Measurements from ENCODE around the gene SLC6A16.
"Not testable (repeated sequence)": the region's sequence is repeated elsewhere in the genome, so short reads cannot be mapped to it uniquely, and the experiment has no call there.

SLC6A16 gene

DNA sequence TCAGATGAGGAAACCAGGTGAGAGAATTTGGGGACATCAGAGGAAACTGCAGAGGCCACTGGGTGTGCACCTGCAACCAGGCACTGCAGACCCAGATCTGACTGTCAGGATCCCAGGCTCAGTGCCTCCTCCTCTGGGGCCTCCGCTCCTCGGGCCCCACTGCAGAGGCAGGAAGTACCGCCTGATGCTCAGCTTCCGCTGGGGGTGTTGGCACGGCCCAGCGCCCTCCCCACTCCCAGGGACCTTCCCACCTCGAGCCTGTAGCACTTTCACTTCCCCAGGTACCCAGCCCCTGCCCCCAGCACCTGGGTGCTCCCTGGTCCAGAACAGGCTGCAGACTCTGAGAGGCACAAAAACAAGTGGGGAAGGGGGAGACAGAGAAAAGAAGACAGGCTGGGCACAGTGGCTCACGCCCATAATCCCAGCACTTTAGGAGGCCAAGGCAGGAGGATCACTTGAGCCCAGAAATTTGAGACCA lies 8.9 kb upstream of the SLC6A16 start:
- Histone ChIP-seq H3K9ac (ENCODE audit: low read depth, low read length) (no peak overlapping the region), H3K4me1 (ENCODE audit: insufficient read depth, low read length) (peaks cover 4% of the 10 kb centered on the region; the same call in 1 of the 2 replicates), H3K4me3 (ENCODE audit: low read length) (no peak overlapping the region), H3K36me3 (ENCODE audit: insufficient read depth, low read depth, low read length) (no peaks in the 10 kb centered on the region), H3K27ac (ENCODE audit: low read length) (no peak overlapping the region), H3K9me3 (ENCODE audit: insufficient read depth, low read depth, low read length) (no peaks in the 10 kb centered on the region), H3K27me3 (ENCODE audit: insufficient read depth, low read length) (peaks cover 29% of the 10 kb centered on the region)

DNA sequence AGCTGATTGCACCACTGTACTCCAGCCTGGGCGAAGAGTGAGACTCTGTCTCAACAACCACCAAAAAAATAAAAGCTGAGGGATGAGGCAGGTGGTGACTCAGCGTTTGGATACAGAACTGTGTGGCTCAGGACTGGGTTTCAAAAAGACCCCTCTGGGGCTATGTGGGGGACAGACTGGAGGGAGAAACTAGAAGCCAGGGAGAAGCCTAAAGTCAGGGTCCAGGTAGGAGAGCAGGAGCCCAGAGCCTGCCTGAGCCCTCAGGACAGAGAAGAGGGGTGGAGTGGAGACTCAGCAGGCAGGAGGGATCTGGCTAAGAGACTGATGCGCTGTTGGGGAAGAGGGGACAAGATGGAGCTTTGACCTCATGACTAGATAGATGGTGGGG lies 8.4 kb upstream of the SLC6A16 start:
- Histone ChIP-seq H3K36me3 (ENCODE audit: insufficient read depth, low read depth, low read length) (no peaks in the 10 kb centered on the region), H3K4me1 (ENCODE audit: insufficient read depth, low read length) (peaks cover 4% of the 10 kb centered on the region; the same call in 1 of the 2 replicates), H3K27me3 (ENCODE audit: insufficient read depth, low read length) (peaks cover 27% of the 10 kb centered on the region), H3K9me3 (ENCODE audit: insufficient read depth, low read depth, low read length) (no peaks in the 10 kb centered on the region), H3K27ac (ENCODE audit: low read length) (no peak overlapping the region), H3K9ac (ENCODE audit: low read depth, low read length) (no peak overlapping the region), H3K4me3 (ENCODE audit: low read length) (no peak overlapping the region)

- H3K36me3 ChIP-seq (ENCODE audit: insufficient read depth, low read depth, low read length): not testable (repeated sequence)
- H3K27me3 ChIP-seq (ENCODE audit: insufficient read depth, low read length): peaks cover 21% of the 10 kb centered on the region
These were observed 7.9 kb upstream of the SLC6A16 start for GRCh38 chr19:49332691-49333417.

GRCh38 chr19:49331616-49332055 lies 6.6 kb upstream of the SLC6A16 start:
- Histone ChIP-seq H3K4me3 (ENCODE audit: low read length) (no peak overlapping the region), H3K9ac (ENCODE audit: low read depth, low read length) (peak overlapping the region; percentile 32; the same call in 1 of the 2 replicates)

More at GRCh38 chr19:49332691-49333417, 7.9 kb upstream of the SLC6A16 start:
- not testable (repeated sequence) for H3K9me3 ChIP-seq (ENCODE audit: insufficient read depth, low read depth, low read length); H3K27ac ChIP-seq (ENCODE audit: low read length); H3K9ac ChIP-seq (ENCODE audit: low read depth, low read length); H3K4me1 ChIP-seq (ENCODE audit: insufficient read depth, low read length); H3K4me3 ChIP-seq (ENCODE audit: low read length)

DNA sequence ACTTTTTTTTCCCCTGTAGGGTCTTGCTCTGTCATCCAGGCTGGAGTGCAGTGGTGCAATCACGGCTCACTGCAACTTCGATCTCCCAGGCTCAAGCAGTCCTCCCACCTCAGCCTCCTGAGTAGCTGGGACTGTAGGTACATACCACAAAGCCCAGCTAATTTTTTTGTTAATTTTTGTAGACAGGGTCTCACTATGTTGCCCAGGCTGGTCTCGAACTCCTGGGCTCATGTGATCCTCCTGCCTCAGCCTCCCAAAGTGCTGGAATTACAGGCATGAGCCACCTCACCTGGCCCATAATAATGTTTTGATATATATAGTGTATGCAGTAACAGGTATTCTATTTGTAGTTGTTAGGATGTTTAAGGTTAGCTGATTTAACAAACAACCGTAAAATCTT lies 6.2 kb upstream of the SLC6A16 start:
- H3K36me3 ChIP-seq (ENCODE audit: insufficient read depth, low read depth, low read length); H3K4me1 ChIP-seq (ENCODE audit: insufficient read depth, low read length); H3K27ac ChIP-seq (ENCODE audit: low read length); H3K9me3 ChIP-seq (ENCODE audit: insufficient read depth, low read depth, low read length); H3K4me3 ChIP-seq (ENCODE audit: low read length); H3K27me3 ChIP-seq (ENCODE audit: insufficient read depth, low read length): not testable (repeated sequence)
- peak overlapping the region; percentile 32; the same call in 1 of the 2 replicates for H3K9ac ChIP-seq (ENCODE audit: low read depth, low read length)

More at GRCh38 chr19:49331616-49332055, 6.6 kb upstream of the SLC6A16 start:
- no peaks in the 10 kb centered on the region for H3K36me3 ChIP-seq (ENCODE audit: insufficient read depth, low read depth, low read length)
- H3K4me1 ChIP-seq (ENCODE audit: insufficient read depth, low read length): no peaks in the 10 kb centered on the region
- H3K27me3 ChIP-seq (ENCODE audit: insufficient read depth, low read length): peaks cover 9% of the 10 kb centered on the region
- no peaks in the 10 kb centered on the region for H3K9me3 ChIP-seq (ENCODE audit: insufficient read depth, low read depth, low read length)
- no peak overlapping the region for H3K27ac ChIP-seq (ENCODE audit: low read length)

DNA sequence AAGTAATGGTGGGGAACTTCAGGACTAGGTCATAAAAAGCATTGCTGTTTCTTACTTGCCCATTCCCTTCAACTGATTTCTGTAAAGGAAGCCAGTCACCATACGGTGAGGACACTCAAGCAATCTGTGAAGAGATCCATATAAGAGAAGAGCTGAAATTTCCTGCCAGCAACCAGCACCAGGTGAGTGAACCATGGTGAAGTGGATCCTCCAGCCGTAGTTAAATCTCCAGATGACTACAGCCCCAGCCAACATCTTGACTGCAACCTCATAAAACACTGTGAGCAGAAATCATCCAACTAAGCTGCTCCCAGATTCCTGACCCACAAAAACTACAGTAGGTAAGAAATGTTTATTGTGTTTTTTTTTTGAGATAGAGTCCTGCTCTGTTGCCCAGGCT lies 3.8 kb upstream of the SLC6A16 start:
- Histone ChIP-seq H3K27ac (ENCODE audit: low read length) (no peak overlapping the region), H3K9me3 (ENCODE audit: insufficient read depth, low read depth, low read length) (no peaks in the 10 kb centered on the region), H3K4me1 (ENCODE audit: insufficient read depth, low read length) (no peaks in the 10 kb centered on the region), H3K36me3 (ENCODE audit: insufficient read depth, low read depth, low read length) (no peaks in the 10 kb centered on the region), H3K4me3 (ENCODE audit: low read length) (no peak overlapping the region), H3K27me3 (ENCODE audit: insufficient read depth, low read length) (no peaks in the 10 kb centered on the region), H3K9ac (ENCODE audit: low read depth, low read length) (no peak overlapping the region)

GRCh38 chr19:49327878-49328544 lies 3.0 kb upstream of the SLC6A16 start:
- no peak overlapping the region for H3K9ac ChIP-seq (ENCODE audit: low read depth, low read length)
- H3K27me3 ChIP-seq (ENCODE audit: insufficient read depth, low read length): no peaks in the 10 kb centered on the region
- no peaks in the 10 kb centered on the region for H3K36me3 ChIP-seq (ENCODE audit: insufficient read depth, low read depth, low read length)
- H3K4me3 ChIP-seq (ENCODE audit: low read length): no peak overlapping the region
- H3K4me1 ChIP-seq (ENCODE audit: insufficient read depth, low read length): no peaks in the 10 kb centered on the region
- H3K9me3 ChIP-seq (ENCODE audit: insufficient read depth, low read depth, low read length): no peaks in the 10 kb centered on the region
- H3K27ac ChIP-seq (ENCODE audit: low read length): no peak overlapping the region

- Histone ChIP-seq H3K4me1 (ENCODE audit: insufficient read depth, low read length) (no peaks in the 10 kb centered on the region), H3K4me3 (ENCODE audit: low read length) (no peak overlapping the region), H3K9ac (ENCODE audit: low read depth, low read length) (no peak overlapping the region)
These were observed 1.2 kb upstream of the SLC6A16 start for GRCh38 chr19:49326165-49326704.

DNA sequence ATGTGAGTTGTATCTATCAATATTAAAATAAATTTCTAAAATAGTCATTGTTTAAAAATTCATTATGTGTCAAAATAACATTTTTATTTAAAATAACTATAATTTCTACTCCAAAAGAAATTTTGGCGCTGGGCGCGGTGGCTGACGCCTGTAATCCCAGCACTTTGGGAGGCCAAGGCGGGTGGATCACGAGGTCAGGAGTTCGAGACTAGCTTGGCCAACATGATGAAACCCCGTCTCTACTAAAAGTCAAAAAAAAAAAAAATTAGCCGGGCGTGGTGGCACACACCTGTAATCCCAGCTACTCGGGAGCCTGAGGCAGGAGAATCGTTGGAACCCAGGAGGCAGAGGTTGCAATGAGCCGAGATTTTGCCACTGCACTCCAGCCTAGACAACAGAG lies 765 bp upstream of the SLC6A16 start:
- not testable (repeated sequence) for H3K4me1 ChIP-seq (ENCODE audit: insufficient read depth, low read length); H3K27ac ChIP-seq (ENCODE audit: low read length); H3K9ac ChIP-seq (ENCODE audit: low read depth, low read length)

More at GRCh38 chr19:49326165-49326704, 1.2 kb upstream of the SLC6A16 start:
- Histone ChIP-seq H3K27ac (ENCODE audit: low read length) (no peak overlapping the region), H3K9me3 (ENCODE audit: insufficient read depth, low read depth, low read length) (peaks cover 3% of the 10 kb centered on the region; the same call in 1 of the 2 replicates), H3K27me3 (ENCODE audit: insufficient read depth, low read length) (no peaks in the 10 kb centered on the region), H3K36me3 (ENCODE audit: insufficient read depth, low read depth, low read length) (no peaks in the 10 kb centered on the region)

DNA sequence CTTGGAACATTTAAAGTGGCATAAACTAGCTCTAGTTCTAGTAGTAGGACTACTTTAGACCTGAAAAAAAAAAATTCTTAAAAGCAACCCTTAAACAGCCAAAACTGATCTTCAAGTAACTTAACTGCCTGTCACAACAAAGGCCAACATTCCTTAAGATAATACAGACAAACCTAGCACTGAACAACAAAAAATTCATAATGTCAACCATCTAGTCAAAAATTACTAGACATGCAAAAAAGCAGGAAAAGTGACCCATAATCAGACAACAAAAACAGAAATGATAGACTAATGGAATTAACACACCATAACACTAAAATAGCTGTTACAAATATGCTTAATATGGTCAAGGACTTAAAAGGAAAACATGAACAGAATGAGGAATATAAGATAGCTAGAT lies 6.7 kb downstream of the SLC6A16 start:
- H3K9me3 ChIP-seq (ENCODE audit: insufficient read depth, low read depth, low read length): peaks cover 13% of the 10 kb centered on the region; the same call in 1 of the 2 replicates
- no peak overlapping the region for H3K4me3 ChIP-seq (ENCODE audit: low read length)
- no peaks in the 10 kb centered on the region for H3K36me3 ChIP-seq (ENCODE audit: insufficient read depth, low read depth, low read length)
- no peaks in the 10 kb centered on the region for H3K27me3 ChIP-seq (ENCODE audit: insufficient read depth, low read length)
- H3K9ac ChIP-seq (ENCODE audit: low read depth, low read length): no peak overlapping the region
- H3K27ac ChIP-seq (ENCODE audit: low read length): no peak overlapping the region
- H3K4me1 ChIP-seq (ENCODE audit: insufficient read depth, low read length): no peaks in the 10 kb centered on the region

More for the DNA sequence above, 765 bp upstream of the SLC6A16 start:
- not testable (repeated sequence) for H3K9me3 ChIP-seq (ENCODE audit: insufficient read depth, low read depth, low read length); H3K36me3 ChIP-seq (ENCODE audit: insufficient read depth, low read depth, low read length); H3K27me3 ChIP-seq (ENCODE audit: insufficient read depth, low read length); H3K4me3 ChIP-seq (ENCODE audit: low read length)

DNA sequence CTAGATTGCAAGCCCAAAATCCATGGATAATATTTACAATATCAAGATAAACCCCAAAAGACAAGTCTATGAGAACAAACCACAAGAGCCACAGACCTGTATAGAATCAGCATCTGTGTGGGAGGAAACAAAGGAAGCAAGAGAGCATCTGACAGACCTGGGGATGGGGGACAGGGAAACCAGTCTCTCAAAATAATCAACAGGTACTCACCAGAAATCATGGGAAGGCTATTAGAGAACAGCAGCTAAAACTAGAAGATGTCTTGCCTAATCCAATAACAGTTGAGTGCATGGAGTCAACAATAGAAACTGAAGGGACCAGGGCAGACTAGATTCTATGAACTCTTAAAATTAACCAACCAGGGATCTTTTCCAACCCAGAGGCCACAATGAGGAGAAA lies 8.7 kb downstream of the SLC6A16 start:
- H3K27me3 ChIP-seq (ENCODE audit: insufficient read depth, low read length): no peaks in the 10 kb centered on the region
- no peak overlapping the region for H3K9ac ChIP-seq (ENCODE audit: low read depth, low read length)
- H3K4me1 ChIP-seq (ENCODE audit: insufficient read depth, low read length): no peaks in the 10 kb centered on the region
- H3K4me3 ChIP-seq (ENCODE audit: low read length): no peak overlapping the region
- H3K27ac ChIP-seq (ENCODE audit: low read length): no peak overlapping the region
- H3K9me3 ChIP-seq (ENCODE audit: insufficient read depth, low read depth, low read length): peaks cover 10% of the 10 kb centered on the region; the same call in 1 of the 2 replicates
- no peaks in the 10 kb centered on the region for H3K36me3 ChIP-seq (ENCODE audit: insufficient read depth, low read depth, low read length)
